Epithelial cell of prostate (primary cell): Measurements from ENCODE around the gene ROBO1.

ENCODE experiments used
- DNase-seq: peaks from one replicate; pipeline ENCODE4 v3.0.0-alpha.2; 2011; ENCODE audit warnings: low read depth, low spot score
- H3K27ac ChIP-seq: fragments of 450-650 bp; 2 replicates; pipeline ENCODE4 v1.5.1; 2017; ENCODE audit warnings: mild to moderate bottlenecking

Gene ROBO1

DNA sequence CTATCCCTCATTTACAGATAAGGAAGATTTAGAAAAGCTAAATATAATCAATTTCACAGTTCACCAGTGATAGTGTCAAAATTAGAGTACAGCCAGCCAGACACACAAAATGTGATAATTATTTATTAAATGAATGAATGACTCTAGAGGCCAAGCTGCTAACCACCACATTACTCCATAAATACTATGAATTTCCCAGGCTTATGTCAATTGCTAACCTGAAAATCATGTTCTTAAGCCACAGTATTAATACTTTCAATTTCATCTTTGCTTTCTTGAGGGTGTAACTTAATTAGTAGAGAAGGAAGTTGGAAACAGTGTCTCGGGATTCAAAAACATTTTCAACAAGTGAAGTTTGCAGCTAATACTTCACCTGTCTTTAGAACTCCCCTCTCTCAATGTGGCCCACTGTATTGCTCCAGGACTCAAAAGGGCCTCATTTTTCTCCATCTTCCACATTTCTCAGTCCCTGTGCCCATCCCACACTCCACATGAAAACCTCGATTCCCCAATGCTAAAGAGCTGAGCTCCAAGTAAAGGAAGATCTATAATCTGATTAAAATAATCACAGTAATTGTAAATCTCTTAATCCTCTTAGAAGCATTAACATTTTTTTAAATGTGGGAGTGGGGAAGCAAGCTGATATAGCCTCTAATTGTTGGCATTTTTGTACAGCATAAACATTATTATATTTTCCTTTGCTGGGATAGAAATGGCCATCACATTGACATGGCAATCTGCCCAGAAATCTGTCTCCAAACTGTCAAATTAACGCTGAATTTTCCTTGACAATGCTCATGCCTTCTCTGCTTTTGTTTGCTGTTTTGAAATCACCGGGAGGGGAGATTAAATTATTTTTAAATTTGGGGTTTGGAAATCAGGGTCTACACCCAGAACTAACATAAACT is 765.1 kb downstream of the ROBO1 start:
- no peak overlapping the region for H3K27ac ChIP-seq
- DNase-seq, result no peak

DNA sequence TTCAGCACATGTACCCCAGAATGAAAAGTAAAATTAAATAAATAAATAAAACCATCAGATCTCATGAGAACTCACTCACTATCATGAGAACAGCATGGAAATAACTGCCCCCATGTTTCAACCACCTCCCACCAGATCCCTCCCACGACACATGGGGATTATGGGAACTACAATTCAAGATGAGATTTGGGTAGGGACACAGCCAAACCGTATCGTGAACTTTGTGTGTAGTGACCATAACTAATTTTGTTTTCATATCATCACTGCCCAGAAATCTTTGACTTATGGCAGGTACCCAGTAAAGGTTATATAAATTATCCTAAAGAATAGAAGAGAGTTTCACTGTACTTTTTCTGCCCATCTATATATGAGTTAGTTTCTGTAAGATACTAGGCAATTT is 766.5 kb downstream of the ROBO1 start:
- no peak for DNase-seq
- H3K27ac ChIP-seq, result no peak overlapping the region

DNA sequence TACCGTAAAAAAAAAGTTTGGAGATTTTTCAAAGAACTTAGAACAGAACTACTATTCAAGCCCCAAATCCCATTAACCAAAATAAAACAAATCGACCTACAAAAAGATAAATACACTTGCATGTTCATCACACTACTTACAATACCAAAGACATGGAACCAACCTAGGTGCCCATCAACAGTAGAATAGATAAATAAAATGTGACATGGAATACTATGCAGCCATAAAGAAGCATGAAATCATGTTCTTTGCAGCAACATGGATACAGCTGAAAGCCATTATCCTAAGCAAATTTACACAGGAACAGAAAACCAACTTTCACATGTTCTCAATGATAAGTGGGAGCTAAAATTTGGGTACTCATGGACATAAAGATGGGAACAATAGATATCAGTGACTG is 768.7 kb downstream of the ROBO1 start:
- DNase-seq, result no peak
- no peak overlapping the region for H3K27ac ChIP-seq

- no peak overlapping the region for H3K27ac ChIP-seq
- DNase-seq, result no peak
Measured at GRCh38 chr3:78995087-78995486, 772.7 kb downstream of the ROBO1 start.

DNA sequence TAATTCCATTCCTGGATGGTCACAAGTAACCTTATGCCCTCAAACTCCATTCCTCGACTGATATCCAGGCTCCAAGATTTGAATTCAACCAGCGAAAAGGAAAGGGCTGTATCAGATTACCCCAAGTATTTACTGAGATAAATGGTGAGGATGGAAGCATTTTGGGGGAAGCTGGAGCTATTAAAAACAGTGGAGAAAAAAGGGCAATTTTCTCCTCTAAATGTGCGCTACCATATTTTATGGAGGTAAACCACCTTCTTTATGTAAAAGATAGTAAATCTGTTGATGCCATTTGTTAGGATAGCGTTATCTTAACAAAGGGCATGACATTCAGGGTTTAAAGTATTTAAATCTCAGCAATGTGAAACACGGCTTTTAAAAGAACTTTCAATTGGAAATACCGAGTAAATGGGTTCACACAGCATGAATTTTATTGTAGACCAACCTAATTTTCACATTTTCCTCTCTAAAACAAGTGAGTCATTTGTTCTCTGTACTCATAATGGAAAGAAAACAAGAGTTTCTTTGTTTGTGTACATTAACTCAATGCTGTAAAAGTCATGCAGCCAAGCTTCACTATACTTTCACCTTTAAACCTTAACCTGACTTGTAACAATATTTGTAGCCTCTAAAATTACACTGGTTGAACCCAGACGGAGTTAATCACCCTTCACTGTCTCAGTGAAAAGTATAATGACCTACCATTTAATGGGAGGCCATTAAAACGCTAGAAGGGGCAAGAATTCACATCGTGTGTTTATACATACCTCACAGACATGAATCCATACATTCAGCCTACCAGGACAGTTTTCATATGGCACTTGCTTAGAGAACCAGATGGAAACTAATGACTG is 773.4 kb downstream of the ROBO1 start:
- H3K27ac ChIP-seq, result no peak overlapping the region
- DNase-seq, result no peak

- DNase-seq, result no peak
- H3K27ac ChIP-seq, result no peak overlapping the region
Measured at GRCh38 chr3:78993375-78993774, 774.4 kb downstream of the ROBO1 start.

DNA sequence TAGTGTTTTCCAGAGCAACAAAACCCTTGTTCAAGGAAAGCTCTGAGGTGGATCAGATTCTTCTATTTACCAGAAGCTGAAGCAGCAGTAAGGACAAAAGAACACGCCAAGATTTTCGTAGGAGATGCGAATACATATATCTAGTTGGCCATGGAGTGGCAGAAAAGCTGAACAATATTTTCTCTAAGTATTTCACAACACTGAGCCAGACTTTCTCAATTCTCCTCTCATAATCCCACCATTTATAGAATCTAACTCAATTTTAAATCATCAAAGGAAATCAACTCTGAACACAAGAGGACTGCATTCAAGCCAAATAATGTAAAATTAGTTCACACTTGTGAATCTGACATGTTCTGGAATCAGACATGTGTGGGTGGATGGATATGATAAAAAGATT is 775.0 kb downstream of the ROBO1 start:
- DNase-seq, result no peak
- no peak overlapping the region for H3K27ac ChIP-seq

DNA sequence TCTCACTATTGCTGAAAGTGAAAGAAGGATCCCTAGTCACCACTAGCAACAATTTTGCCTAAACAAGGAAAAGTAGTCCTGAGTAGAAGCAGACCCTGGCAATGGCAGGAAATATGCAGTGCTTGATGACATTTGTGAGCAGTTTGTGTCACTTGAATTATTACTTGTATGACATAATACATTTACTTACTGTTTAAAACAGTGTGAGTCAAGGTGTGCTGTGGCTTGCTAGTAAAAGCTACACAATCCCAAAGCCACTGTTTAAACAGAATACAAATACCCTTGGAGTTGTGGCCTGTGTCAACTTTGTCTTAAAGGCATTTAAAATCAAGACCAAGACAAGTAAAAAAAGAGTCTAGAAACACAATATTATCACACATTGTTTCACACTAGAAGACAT is 775.4 kb downstream of the ROBO1 start:
- DNase-seq, result no peak
- H3K27ac ChIP-seq, result no peak overlapping the region

DNA sequence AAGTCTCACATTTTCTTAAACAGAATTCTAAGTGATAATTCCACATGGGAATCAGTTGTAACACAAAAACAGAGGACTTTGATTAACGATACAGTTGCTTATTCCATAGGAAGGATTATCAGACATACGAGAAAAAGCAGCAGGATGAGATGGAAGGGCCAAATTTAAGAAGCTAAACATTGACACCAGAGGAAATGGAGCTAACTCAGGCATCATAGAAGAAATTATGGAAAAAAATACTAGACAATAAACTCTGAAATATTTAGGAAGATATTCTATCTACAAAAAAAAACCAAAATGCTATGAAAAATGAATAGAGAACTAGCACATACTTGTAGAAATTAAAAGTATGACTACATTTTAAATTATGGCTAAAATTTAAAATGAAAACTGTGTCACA is 776.1 kb downstream of the ROBO1 start:
- H3K27ac ChIP-seq, result no peak overlapping the region
- DNase-seq, result no peak

DNA sequence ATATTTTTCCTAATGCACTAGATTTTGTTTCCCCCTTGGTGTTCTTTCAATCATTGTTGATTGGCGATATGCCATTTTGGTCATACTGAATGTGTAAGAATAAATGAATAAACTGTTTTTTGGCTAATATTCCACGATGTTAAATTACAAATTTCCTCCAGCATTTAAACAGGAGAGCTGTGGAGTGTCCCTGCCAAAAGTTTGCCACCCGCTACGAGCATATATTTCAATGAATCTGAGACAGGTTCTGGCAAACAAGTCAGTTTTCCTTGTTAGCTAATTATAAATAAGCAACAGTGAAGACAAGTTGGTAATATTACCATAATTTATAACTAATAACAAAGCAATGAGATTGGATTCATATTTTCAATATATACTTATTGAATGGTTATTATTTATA is 777.6 kb downstream of the ROBO1 start:
- no peak overlapping the region for H3K27ac ChIP-seq
- DNase-seq, result no peak

GRCh38 chr3:78988324-78988723 is 779.5 kb downstream of the ROBO1 start:
- DNase-seq, result no peak
- no peak overlapping the region for H3K27ac ChIP-seq

- H3K27ac ChIP-seq, result no peak overlapping the region
Measured at GRCh38 chr3:78986416-78987101, 781.2 kb downstream of the ROBO1 start.

GRCh38 chr3:78985981-78986380 is 781.8 kb downstream of the ROBO1 start:
- DNase-seq, result no peak
- no peak overlapping the region for H3K27ac ChIP-seq

More at GRCh38 chr3:78986416-78987101, 781.2 kb downstream of the ROBO1 start:
- no peak for DNase-seq

DNA sequence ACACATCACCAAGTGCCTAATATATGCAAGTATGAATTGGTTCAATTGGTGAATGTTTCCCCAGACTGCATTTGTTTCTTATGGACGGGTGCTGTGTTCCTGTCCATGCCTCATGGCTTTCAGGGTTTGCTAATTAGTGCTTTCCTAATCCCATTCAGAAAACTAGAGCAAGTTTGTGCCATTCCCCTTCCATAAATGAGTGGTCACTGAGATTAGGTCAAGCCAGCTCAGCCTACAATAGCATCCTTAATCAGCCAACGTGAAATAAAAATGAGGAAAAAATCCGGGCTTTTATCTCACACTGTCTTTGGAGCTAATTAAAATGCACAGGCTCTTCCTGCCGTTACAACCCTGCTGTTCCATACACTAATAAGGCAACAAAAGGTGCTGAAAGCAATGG is 788.8 kb downstream of the ROBO1 start:
- H3K27ac ChIP-seq, result no peak overlapping the region
- DNase-seq, result no peak

GRCh38 chr3:78978037-78978436 is 789.8 kb downstream of the ROBO1 start:
- no peak for DNase-seq
- no peak overlapping the region for H3K27ac ChIP-seq

DNA sequence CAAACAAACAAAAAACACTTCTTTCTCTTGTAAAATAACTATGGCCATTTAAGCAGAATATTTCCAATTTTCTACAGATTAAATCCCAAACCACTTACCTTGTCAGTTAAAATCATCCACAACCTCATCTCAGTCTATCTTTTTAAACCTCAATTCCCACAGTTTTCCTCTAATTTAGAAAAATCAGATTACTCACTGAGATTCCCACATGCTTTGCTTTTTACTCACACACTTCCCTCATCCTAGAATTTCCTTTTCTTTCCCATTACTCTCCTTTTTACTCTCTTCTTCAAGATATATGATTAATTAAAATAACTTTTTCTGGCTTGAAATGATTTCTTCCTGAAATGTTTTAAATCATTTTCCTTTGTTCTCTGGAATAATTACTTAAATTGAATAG is 790.7 kb downstream of the ROBO1 start:
- DNase-seq, result no peak
- H3K27ac ChIP-seq, result no peak overlapping the region

- DNase-seq, result no peak
- H3K27ac ChIP-seq, result no peak overlapping the region
Measured at GRCh38 chr3:78976200-78976599, 791.6 kb downstream of the ROBO1 start.

- H3K27ac ChIP-seq, result no peak overlapping the region
- no peak for DNase-seq
Measured at GRCh38 chr3:78974181-78974790, 793.5 kb downstream of the ROBO1 start.

DNA sequence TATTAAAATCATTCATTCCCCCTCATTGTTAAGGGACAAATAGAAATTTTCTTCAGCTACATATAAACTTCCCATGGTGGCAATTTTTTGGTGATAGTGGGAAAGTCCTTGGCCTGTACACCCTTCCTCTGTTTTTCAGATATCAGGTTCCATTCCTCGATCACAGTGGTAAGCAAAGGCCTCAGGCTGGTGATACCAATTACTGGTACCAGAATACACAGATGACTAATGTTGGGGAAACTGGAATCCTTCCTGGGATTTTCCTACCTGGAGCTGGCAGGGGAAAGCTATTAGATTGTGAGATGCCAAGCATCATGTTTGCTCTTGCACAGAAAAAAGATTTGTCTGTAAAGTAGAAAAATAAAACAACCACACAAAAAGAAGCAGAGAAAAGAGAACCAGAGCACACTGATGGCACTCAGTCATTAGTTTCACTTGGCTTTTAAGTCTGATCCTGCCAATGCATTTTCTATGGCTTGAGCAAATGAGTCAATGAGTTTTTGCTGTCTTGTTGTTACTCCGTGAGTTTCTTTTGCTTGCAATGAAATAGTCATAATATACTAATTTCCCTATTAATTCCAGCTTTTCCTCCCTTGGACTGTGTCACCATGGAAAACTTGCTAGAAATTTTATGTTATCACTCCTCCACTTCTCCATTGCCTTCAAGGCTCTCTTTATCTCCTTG is 795.0 kb downstream of the ROBO1 start:
- no peak for DNase-seq
- no peak overlapping the region for H3K27ac ChIP-seq

DNA sequence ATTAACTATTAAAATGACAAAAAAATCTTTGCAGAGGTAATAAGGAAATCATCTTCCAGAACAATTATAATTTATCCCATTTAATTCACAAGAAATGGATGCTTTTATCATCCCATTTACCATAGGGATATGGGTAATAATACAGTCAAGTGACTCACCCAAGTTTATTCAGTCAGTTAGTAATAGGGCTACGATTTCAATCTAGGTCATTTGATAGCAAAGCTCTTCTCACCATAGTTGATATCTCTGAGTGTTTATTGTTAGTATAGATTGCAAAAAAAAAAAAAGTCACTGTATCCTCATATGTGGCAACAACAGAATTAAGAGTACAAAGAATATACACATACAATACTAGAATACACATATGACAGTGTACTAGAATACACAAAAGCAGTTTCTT is 797.1 kb downstream of the ROBO1 start:
- no peak for DNase-seq
- H3K27ac ChIP-seq, result no peak overlapping the region
